HL-60 (cell line): ENCODE data around the gene SMIM3.
"Not testable (repeated sequence)": the region's sequence is repeated elsewhere in the genome, so short reads cannot be mapped to it uniquely, and the experiment has no call there.

Experiments used
- GABPA ChIP-seq: IDR thresholded peaks from 2 replicates; pipeline ENCODE4 v1.6.1; 2012; ENCODE audit warnings: low read depth
- POLR2AphosphoS5 ChIP-seq: IDR thresholded peaks from 2 replicates; pipeline ENCODE4 v1.6.1; 2012; ENCODE audit warnings: low read depth
- TF ChIP-seq, protein P1 (sequence below): IDR thresholded peaks from one replicate; pipeline ENCODE4 v1.5.1; 2011; ENCODE audit warnings: low read length, control low read depth, inconsistent platforms; ENCODE audit not compliant: insufficient read depth
- TF ChIP-seq, protein P2 (sequence below): IDR thresholded peaks from 2 replicates; pipeline ENCODE4 v1.6.1; 2012; ENCODE audit warnings: low read depth; ENCODE audit not compliant: insufficient replicate concordance

DNA sequence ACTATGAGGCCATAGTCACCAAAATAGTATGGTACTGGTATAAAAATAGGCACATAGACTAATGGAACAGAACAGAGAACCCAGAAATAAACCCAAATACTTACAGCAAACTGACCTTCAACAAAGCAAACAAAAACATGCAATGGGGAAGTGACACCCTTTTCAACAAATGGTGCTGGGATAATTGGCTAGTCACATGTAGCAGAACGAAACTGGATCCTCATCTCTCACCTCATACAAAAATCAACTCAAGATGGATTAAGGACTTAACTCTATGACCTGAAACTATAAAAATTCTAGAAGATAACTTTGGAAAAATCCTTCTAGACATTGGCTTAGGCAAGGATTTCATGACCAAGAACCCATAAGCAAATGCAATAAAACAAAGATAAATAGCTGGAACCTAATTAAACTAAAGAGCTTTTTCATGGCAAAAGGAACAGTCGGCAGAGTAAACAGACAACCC lies 14.9 kb downstream of the SMIM3 start:
- TF ChIP-seq, protein P1, sequence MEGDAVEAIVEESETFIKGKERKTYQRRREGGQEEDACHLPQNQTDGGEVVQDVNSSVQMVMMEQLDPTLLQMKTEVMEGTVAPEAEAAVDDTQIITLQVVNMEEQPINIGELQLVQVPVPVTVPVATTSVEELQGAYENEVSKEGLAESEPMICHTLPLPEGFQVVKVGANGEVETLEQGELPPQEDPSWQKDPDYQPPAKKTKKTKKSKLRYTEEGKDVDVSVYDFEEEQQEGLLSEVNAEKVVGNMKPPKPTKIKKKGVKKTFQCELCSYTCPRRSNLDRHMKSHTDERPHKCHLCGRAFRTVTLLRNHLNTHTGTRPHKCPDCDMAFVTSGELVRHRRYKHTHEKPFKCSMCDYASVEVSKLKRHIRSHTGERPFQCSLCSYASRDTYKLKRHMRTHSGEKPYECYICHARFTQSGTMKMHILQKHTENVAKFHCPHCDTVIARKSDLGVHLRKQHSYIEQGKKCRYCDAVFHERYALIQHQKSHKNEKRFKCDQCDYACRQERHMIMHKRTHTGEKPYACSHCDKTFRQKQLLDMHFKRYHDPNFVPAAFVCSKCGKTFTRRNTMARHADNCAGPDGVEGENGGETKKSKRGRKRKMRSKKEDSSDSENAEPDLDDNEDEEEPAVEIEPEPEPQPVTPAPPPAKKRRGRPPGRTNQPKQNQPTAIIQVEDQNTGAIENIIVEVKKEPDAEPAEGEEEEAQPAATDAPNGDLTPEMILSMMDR, result not testable (repeated sequence)
- TF ChIP-seq POLR2AphosphoS5, GABPA: not testable (repeated sequence)
- TF ChIP-seq, protein P2, sequence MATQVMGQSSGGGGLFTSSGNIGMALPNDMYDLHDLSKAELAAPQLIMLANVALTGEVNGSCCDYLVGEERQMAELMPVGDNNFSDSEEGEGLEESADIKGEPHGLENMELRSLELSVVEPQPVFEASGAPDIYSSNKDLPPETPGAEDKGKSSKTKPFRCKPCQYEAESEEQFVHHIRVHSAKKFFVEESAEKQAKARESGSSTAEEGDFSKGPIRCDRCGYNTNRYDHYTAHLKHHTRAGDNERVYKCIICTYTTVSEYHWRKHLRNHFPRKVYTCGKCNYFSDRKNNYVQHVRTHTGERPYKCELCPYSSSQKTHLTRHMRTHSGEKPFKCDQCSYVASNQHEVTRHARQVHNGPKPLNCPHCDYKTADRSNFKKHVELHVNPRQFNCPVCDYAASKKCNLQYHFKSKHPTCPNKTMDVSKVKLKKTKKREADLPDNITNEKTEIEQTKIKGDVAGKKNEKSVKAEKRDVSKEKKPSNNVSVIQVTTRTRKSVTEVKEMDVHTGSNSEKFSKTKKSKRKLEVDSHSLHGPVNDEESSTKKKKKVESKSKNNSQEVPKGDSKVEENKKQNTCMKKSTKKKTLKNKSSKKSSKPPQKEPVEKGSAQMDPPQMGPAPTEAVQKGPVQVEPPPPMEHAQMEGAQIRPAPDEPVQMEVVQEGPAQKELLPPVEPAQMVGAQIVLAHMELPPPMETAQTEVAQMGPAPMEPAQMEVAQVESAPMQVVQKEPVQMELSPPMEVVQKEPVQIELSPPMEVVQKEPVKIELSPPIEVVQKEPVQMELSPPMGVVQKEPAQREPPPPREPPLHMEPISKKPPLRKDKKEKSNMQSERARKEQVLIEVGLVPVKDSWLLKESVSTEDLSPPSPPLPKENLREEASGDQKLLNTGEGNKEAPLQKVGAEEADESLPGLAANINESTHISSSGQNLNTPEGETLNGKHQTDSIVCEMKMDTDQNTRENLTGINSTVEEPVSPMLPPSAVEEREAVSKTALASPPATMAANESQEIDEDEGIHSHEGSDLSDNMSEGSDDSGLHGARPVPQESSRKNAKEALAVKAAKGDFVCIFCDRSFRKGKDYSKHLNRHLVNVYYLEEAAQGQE, result not testable (repeated sequence)
